Ramos (cell line): Measurements from ENCODE around the gene TPP2.

Source experiments
- in situ Hi-C: fragments of 300-500 bp; cut with MboI; formaldehyde crosslinking; loops from one replicate; pipeline ENCODE4 v1.14.3; 2022; ENCODE audit warnings: low sequenced_read_pairs; ENCODE audit not compliant: unreplicated experiment

TPP2 gene

GRCh38 chr13:102687520-102687919 is 90.7 kb downstream of the TPP2 start:
- in situ Hi-C loops, result no loop called here

GRCh38 chr13:102688306-102688973 is 91.7 kb downstream of the TPP2 start:
- in situ Hi-C loops, result no loop called here

GRCh38 chr13:102690883-102691282 is 94.1 kb downstream of the TPP2 start:
- in situ Hi-C loops, result no loop called here

GRCh38 chr13:102692491-102692826 is 95.7 kb downstream of the TPP2 start:
- in situ Hi-C loops, result no loop called here

GRCh38 chr13:102693250-102693649 is 96.5 kb downstream of the TPP2 start:
- in situ Hi-C loops, result no loop called here

GRCh38 chr13:102693776-102694175 is 97.0 kb downstream of the TPP2 start:
- in situ Hi-C loops, result no loop called here

- in situ Hi-C loops, result no loop called here
These were observed 98.2 kb downstream of the TPP2 start, which contains the start of gene METTL21C for GRCh38 chr13:102694937-102695336. Gene METTL21C, minus strand, starts transcription at chr13:102695044. Its CDS starts 546 bp downstream, at chr13:102694498.

- in situ Hi-C loops, result no loop called here
These were observed 99.7 kb downstream of the TPP2 start for GRCh38 chr13:102696465-102696864.

GRCh38 chr13:102697264-102697663 is 100.5 kb downstream of the TPP2 start:
- in situ Hi-C loops, result no loop called here

GRCh38 chr13:102697929-102698648 is 101.3 kb downstream of the TPP2 start:
- in situ Hi-C loops, result no loop called here

GRCh38 chr13:102698649-102698980 is 101.8 kb downstream of the TPP2 start:
- in situ Hi-C loops, result no loop called here

GRCh38 chr13:102699504-102699903 is 102.7 kb downstream of the TPP2 start:
- in situ Hi-C loops, result no loop called here

- in situ Hi-C loops, result no loop called here
These were observed 103.6 kb downstream of the TPP2 start for GRCh38 chr13:102700088-102701031.

- in situ Hi-C loops, result no loop called here
These were observed 104.5 kb downstream of the TPP2 start for GRCh38 chr13:102701331-102701730.

- in situ Hi-C loops, result no loop called here
These were observed 106.4 kb downstream of the TPP2 start for GRCh38 chr13:102702965-102703725.

GRCh38 chr13:102703726-102704035 is 106.9 kb downstream of the TPP2 start:
- in situ Hi-C loops, result no loop called here

GRCh38 chr13:102704238-102705058 is 107.7 kb downstream of the TPP2 start:
- in situ Hi-C loops, result no loop called here

- in situ Hi-C loops, result no loop called here
These were observed 110.7 kb downstream of the TPP2 start for GRCh38 chr13:102707467-102707866.

GRCh38 chr13:102708211-102708610 is 111.4 kb downstream of the TPP2 start:
- in situ Hi-C loops, result no loop called here

- in situ Hi-C loops, result no loop called here
These were observed 112.2 kb downstream of the TPP2 start for GRCh38 chr13:102708991-102709390.
